Activated CD4-positive, CD25-positive, alpha-beta regulatory T cell treated with anti-CD3 and anti-CD28 coated beads, Interleukin-2, amount 50 U/mL, for 16 hours (primary cell): ENCODE results near the gene TGFBR3L.
A peak's percentile ranks its signal among the peaks of the same experiment; 100 is the strongest.
"Not testable (repeated sequence)": the region's sequence is repeated elsewhere in the genome, so short reads cannot be mapped to it uniquely, and the experiment has no call there.

Experiments
- DNase-seq: peaks from one replicate; pipeline ENCODE4 v3.0.0-alpha.2; 2020; ENCODE audit warnings: low read depth, low spot score

Gene TGFBR3L

DNA sequence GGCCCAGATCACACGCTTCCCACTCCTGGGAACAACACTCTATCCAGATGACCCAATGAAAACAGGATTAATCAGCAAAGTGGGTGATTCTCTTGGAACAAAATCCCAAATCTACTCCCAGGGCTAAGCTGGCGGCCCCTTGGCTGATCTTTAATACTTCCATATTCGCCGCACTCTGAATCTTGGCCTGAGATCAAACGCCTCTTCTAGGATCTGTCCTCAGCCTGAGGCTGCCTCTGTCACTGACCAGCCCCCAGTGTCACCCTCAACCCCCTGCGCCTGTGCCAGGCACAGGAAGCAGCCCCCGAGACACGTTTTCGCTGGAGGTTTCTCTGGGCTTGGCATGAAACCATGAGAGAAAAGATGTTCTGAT lies 13.7 kb downstream of the TGFBR3L start:
- DNase-seq: no peak

DNA sequence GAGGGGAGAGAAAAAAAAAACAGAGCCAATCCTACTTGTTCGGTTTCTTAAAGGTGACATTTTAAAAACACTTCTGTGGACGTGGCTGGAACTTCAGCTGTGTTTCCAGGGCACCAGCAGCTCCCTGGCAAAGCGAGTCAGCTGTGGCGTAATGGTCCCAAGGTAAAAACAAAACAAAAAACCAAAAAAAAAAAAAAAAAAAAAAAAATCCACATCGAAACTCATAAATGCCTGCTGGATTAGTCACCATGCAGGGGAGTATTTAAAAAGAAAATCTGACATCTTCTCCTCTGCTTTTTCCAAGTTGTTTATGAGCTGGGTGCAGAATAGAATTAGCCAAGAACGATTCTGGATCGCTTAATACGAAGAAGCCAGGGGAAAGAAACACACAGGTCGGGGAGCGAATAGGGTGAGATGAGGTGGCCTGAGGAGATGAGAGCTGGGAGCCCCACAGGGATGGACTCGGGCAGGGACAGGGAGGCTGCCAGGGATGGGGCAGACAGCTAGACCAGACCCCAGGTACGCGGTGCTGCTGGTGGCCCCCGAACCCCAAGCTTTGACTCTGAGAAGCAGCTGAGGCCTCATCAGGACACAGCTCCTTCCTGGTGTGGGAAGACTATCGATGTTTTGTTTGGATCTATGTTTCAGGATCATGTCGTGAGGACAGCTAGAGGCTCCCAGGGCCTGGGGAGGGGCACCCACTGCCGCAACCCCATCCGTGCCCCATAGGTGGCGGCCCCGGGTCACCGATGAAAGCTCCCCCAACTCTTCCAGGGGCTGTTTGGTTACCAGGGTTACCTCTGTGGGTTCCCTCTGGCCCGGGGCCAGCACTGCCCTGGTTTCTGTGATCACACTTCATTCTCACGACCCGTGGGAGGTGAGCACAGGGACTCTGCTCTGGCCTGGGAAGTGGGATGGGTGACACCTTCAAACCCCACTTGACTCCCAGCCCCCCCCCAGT lies 14.4 kb downstream of the TGFBR3L start:
- DNase-seq: no peak

DNA sequence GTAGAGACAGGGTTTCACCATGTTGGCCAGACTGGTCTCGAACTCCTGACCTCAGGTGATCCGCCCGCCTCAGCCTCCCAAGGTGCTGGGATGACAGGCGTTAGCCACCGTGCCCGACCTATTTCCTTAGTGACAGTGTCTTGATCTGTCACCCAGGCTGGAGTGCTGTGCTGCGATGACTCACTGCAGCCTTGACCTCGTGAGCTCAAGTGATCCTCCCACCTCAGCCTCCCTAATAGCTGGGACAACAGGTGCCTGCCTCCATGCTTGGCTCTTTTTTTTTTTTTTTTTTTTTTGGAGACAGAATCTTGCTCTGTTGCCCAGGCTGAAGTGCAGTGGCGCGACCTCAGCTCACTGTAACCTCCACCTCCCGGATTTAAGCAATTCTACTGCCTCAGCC lies 15.4 kb downstream of the TGFBR3L start:
- not testable (repeated sequence) for DNase-seq

DNA sequence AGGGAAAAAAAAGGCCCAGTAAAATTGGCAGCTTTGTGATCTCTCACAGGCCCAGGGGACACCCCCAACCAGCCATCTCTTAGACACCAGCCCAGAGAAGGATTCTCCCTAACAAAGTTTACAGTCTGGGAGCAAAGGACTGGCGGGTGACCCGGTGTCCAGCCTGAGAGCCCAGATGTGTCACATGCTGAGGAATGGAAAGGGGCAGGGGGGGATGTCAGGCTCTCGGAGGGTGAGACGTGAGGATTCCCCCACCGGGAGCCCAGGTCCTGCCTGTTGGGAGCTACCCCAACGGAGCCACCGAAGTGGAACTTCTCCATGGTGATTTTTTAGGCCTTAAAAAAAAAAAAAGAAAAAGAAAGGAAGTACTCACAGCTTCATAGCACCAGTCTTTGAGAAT lies 16.1 kb downstream of the TGFBR3L start:
- DNase-seq: no peak

DNA sequence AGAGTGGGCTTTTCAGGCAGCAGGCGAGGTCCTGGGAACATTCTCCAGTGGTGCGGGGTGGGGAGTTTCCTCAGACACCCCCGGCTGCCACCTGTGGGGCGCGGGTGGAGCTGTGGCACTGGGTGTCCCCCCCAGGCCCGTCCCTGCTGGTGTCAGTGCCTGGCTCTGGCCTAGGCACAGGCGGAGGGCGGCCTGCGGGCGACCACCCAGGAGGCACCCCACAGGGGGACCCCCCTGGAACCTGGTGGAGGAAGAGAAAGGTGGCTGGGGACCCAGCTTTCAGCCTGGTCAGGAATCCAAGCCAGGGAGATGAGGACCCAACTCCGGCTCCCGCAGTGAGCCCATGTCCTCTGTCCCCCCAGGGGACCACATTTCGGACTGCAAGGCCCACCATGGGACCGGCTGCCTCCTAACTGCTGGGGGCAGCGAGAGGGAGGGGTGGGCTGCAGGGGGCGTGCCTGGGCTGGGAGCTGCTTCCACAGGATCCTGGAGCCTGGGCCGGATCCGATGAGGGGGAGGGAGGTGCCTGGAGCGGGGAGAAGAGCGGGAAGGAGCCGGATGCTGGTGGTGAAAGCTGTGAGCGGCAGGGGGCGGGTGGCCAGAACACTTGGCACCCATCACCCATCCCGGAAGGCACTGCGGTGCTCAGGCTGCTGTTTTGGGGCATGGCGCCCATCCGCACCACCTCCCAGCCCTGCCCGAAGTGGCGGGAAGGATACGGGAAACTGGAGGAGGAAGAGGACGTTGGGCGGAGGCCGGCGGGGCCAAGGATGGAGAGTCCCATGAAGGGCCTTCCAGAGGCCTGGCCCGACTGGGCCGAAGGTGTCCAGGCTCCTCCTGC lies 16.8 kb downstream of the TGFBR3L start:
- no peak for DNase-seq

DNA sequence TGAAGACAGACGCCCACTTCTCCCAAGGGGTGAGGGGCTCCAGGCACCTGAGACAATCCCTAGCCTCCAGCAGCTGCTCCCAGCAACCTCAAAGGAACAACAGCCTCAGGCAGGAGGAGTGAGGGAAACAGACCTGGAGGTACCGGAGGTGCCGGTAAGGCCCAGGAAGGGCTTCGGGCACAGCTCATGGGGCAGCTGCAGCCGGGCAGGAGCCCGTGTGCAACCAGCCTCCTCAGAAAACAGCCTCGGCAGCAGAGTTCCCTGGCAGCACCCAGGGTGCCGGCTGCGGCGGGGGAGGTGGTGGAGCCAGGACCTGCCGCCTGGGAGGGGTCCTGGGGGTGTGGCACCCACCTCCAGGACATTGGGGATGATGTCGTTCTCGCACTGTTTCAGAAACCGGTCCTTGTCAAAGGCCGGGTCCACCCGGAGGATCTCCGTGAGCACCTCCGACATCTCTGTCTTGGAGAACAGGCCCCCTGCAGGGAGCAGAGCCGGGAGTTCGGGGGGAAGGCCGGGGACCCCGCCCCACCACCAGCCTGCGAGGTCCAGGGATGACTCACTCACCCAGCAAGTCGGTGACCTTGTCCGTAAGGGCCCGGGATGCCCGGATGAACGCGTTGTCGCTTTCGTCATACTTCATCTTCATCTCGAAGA lies 17.8 kb downstream of the TGFBR3L start:
- no peak for DNase-seq

DNA sequence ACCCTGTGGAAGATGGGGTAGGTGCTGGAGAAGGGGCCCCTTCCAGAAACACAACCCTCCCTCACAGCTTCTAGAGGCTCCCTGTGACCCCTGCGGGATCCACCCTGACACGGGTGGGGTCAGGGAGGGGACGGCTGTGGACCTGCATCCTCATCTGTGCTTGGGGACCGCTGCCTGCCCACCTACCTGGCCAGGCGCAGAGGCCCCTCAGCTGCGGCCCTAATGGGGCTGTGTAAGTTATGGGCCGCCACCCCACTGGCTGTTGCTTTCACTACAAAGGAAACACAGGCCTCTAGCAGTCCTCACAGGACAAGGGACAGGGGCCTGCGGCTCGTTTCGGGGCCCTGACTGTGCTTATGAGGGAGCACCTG lies 18.3 kb downstream of the TGFBR3L start:
- no peak for DNase-seq

DNA sequence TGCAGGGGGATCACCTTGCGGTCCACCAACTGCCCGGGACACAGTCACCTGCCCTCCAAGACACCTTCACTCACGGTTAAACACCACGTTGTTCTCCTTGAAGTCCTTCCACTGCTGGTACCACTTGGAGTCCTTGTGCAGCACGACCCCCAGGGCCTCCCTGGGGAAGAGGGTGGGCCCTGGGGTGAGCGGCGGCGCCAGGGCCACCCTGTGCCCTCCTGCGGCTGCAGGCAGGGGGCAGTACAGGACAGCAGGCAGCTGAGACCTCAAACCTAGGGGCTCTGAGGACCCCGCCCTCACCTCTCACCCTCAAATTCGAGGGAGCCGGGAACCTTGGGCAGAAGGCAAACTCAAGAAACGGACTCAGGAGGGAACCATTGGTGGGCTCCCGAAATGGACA lies 18.8 kb downstream of the TGFBR3L start:
- no peak for DNase-seq

DNA sequence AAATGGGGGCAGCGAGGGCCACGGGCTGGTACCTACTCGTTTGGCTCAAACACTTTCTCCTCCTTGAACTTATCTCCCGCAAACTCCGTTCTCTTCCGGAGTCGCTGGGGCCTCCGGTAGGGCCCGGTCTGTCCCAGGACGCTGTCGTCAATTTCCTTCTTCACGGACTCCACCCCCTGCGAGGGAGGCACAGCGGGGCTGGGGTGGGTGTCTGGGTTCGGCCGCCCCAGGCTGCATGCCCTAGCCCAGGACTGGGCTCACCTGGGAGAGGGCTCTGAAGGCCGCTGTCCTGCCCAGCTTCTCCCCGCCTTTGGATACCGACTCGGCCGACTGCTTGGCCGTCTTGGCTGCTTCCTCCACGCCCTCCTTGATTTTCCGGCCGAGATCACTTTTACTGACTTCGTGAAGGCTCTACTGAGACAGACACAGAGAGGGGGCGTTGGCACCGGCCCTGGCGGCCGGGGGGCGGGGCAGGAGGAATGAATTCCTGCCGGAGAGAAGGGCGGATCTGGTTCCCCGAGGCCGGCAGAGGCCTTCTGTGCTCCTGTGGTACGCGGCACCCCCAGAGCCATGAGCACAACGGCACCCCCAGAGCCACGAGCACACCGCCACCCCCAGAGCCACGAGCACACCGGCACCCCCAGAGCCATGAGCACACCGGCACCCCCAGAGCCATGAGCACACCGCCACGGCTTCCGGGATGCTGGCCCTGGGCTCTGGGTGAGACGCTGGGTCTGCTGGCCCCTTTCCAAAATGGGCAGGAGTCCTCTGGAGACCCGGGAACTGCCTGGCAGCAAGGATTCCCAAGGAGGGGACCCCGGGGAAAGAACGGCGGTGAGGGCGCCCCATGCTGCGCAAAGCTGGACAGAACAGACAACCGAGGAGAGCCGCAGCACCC lies 19.4 kb downstream of the TGFBR3L start:
- DNase-seq: no peak

DNA sequence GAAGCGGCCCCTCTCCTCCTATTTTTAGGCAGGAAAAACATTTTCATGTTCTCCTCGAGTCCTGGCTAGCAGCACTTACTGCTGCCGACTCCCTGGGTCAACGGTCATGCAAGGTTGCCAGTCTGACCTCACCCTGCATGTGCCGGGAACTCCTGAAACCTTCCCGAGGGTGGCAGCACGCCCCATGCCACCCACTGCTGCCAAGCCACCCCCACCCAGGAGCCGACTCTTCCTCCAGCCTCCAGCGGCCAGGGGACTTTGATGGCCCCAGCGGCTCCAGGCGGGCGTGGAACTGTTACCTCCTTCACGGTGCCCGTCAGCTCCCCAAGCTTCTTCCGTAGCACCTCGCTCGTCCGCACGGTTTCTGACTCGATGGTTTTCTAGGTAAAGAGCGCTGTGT lies 20.1 kb downstream of the TGFBR3L start:
- no peak for DNase-seq

DNA sequence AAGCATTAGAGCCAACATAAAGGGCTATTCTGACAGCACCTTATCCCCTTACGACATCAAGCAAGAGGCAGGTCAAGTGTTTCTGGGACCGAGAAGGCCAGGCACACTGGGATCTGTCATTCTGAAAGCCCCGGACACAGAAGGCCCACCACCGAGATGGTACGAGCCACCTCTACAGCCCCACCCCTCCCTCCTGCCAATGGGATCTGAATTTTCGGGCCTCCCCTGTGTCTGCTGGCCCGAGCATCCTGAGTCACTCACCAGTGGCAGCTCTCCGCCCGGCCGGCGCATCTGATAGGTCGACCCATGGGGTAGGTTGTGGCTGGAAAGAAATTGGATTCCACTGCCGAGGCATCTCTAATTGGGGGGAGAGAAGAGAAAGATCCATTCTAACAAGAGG lies 26.2 kb downstream of the TGFBR3L start:
- DNase-seq: no peak

DNA sequence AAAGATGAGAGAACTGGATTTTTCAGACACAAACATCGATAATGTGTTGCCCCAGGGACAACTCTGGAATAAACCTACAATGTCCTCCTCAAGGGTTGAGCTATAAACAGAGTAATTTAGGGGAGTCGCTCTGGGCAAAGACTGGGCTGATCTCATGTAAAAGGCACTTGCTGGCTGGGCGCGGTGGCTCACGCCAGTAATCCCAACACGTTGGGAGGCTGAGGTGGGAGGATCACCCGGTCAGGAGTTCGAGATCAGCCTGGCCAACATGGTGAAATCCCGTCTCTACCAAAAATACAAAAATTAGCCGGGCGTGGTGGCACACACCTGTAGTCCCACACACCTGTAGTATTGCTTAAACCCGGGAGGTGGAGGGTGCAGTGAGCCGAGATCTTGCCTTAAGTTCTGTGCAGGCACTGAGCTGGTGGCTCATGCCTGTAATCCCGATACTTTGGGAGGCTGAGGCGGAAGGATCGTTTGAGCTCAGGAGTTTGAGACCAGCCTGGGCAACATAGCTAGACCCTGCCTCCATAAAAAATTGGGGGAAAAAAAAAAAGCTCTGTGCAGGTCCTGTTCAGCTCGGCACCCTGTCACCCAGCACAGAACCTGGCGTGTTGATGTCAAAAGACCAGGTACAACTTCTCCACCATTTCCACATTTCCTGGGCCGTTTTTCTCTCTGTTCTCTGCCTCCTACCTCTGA lies 27.4 kb downstream of the TGFBR3L start:
- no peak for DNase-seq

DNA sequence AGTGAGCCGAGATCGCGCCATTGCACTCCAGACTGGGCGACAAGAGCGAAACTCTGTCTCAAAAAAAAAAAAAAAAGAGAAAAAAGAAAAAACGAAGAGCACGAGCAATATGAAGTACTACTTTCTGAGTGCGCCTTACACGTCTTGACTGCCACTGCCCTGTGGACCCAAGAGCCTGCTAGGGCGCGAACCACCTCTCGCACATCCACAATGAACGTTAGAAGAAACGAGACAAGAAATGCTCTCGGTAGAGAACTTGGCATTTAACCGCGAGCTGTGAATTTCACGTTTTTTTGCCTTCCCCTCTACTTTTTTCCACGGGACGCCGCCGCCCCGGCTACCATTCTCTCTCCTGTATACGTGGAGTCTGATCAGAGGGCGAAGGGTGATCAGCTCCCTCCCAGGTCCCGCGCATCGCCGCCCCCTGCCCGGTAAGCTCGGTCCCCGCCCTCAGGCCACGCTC lies 28.4 kb downstream of the TGFBR3L start:
- no peak for DNase-seq

DNA sequence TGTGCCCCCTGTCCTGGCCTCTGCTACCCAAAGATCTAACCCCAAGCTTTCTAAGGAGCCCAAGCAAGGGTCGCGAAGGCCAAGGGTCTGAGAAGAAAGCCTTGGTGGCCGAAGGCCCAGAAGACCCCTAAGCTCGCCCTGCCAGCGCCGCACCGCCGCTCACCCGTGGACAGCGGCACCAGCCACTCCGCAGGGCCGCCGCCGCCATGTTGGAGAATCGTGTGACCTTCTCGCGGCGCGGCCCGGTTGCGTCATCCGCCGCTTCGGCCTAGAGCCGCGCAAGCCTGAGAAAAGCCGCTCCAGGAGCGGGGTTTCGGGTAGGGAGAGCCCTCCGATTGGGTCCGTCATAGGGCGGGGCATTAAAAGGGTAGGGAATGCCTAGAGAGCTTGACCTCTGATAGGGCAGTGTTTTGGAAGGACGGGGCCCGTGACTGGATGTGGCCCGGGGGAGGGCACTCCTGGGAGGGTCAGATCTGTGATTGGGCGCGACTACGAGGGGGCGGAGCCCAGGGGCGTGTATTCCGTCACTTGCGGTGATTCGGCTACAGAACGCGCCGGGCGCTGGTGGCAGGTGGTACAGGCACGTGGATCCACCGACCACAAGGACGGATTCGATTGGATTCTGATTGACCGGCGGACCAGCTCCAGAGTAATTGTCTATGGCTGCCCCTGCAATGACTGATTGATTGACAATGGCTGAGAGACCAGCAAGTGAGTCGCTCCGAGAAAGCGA lies 29.0 kb downstream of the TGFBR3L start, which contains the start of gene TIMM44:
TIMM44 (minus strand) TSS at position 223 of the 733 bp plus-strand sequence; CDS start at position 208, 15 bp downstream.
- peak; percentile 97 for DNase-seq

DNA sequence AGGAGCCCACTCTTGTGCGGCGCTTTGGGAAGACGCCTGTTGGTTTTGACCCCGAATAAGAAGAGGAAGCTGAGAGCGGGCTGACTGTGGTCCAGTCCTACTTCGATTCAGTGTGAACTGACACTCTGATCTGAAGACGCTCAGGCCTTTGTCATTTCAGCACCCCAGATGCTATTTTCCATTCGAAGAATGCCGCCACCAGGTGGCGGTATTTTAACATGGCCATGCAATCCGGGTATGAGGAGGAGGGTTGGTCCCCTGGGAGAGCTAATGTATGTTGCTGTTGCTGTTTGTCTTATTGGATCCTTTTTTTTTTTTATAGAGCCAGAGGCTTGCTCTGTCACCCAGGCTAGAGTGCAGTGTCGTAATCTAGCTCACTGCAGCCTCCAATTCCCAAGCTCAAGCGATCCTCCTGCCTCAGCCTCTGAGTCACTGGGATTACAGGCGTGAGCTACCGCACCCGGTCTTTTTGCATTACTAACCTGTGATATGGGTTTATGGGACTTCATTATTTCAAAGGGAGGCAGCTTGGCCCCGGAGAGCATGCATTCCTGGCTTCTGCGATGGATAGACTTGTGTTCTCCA lies 29.6 kb downstream of the TGFBR3L start:
- DNase-seq: peak; percentile 78

DNA sequence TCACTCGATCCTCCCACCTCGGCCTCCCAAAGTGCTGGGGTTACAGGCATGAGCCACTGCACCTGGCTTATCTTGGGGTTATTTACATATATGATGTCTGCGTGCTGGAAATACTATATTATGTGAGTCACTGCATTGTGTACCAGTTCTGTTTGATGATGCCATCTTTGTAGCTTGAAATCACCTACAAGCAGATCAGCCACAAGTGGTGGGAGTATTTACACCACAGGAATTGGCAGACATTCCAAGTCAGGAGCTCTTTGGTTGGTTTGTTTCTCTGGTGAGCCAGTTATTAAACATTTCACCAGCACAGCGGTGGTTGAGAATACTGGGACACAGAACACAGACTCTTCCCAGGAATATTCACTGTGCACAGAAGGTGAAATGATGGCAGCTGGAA lies 33.3 kb downstream of the TGFBR3L start:
- no peak for DNase-seq

DNA sequence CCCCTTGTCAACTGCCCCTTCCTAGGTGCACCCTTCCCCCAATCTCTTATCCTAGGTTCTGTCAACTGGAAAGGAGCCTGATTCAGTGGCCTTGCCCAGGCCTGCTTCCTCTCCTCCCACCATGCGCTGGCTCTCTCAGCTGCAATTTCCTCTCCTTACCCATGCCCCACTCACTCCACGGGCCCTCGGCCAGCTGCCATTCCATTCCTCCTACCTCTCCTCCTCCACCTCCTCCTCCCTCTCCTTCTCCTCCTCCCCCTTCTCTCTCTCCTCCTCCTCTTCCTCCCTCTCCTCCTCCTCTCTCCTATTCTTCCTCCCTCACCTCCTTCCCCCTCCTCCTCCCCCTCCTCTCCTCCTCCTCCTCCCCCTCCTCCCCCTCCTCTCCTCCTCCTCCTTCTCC lies 38.4 kb downstream of the TGFBR3L start:
- DNase-seq: no peak

DNA sequence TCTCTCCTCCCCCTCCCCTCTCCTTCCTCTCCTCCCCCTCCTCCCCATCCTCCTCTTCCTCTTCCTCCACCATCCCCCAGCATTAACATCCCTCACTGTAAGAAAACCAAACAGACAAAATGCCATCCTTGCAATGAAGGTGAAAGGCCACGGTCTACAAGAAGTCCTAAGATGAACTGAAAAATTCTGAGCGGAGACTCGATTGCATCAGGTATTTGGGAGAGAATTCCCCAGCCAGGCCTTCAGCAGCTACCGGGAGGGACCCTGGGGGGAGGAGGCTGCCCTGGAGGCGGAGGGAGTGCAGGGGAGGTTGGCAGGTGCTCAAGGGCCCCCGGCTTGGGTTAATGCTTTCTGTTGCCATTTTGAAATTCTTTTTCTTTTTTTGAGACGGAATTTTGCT lies 38.9 kb downstream of the TGFBR3L start:
- DNase-seq: no peak

DNA sequence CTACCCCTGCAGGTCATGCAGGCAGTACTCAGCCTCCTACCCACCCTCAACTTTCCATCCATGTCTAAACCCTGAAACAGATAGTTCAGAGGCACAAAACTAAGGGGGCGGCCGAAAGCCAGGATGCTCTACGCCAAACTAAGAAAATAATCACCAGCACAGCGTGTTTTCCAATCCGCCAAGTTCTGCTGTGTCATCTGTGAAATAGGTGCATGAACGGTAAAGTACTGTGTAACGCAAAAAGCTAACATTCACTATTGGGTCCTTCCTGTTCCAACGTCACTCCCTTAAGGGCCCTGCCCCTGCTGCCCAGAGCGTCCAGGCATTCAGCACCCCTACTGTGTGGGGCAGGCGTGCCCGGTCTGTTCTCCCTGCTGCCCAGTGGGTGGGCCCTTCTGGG lies 41.1 kb downstream of the TGFBR3L start:
- no peak for DNase-seq
